Right lobe of liver (tissue), 4 donors: ENCODE results near the gene VKORC1.

ENCODE experiments used
- CTCF ChIP-seq, 4 donors: fragments of 200-600 bp in 3 of 4; fragments of 450-650 bp in 1 of 4; IDR thresholded peaks; one replicate each; pipeline versions ENCODE4 v1.5.1 to v1.8.0; 2016 to 2022; ENCODE audit warnings: antibody characterized with exemption in 4 of 4, mild to moderate bottlenecking in 2 of 4
- POLR2A ChIP-seq: fragments of 450-650 bp; IDR thresholded peaks from one replicate; pipeline ENCODE4 v1.6.1; 2017; ENCODE audit warnings: antibody characterized with exemption, mild to moderate bottlenecking
- donor health status: DM: no; HTN: no; CAD: no.
- donor health status: DM: no; HTN: no; CAD: no.
- donor health status: DM: no; HTN: yes; CAD: no.

DNA sequence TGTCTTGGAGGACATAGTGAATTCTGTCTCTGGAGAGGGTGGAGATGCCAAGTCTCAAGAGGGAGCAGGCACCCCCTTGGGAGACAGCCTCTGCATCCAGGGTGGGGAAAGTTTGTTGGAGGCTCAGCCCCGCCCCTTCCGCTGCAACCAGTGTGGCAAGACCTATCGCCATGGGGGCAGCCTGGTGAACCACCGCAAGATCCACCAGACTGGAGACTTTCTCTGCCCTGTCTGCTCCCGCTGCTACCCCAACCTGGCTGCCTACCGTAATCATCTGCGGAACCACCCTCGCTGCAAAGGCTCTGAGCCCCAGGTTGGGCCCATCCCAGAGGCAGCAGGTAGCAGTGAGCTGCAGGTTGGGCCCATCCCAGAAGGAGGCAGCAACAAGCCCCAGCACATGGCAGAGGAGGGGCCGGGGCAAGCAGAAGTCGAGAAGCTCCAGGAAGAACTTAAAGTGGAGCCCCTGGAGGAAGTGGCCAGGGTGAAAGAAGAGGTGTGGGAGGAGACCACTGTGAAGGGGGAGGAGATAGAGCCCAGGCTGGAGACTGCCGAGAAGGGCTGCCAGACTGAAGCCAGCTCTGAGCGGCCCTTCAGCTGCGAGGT lies 15.2 kb downstream of the VKORC1 start:
- TF ChIP-seq CTCF (IDR thresholded peaks at IDR 0.05) (no peak), POLR2A (no peak)
